COLO668 (cell line): ENCODE results near the gene ZNF611.
"Not testable (repeated sequence)": the region's sequence is repeated elsewhere in the genome, so short reads cannot be mapped to it uniquely, and the experiment has no call there.

Experiments used
- DNase-seq: peaks from one replicate; lab custom pipeline; 2025; ENCODE audit not compliant: unreplicated experiment; lab: John Stamatoyannopoulos, UW

Gene ZNF611

DNA sequence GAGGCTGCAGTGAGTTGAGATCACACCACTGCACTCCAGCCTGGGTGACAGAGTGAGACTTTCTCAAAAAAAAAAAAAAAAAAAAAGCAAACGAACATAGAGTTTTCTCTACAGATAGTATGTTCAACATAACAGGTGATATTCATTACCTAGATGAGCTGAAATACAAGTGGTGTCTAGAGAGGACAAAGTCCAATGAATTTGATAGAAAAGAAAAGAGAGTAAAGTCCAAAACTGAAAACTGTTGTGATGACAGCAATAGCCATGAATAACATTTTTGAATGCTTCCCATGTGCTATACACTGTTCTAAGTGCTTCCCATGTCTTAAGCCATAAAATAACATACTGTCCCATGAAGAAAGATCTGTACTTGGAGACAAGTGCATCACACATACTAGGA lies 53.6 kb downstream of the ZNF611 start:
- DNase-seq, result not testable (repeated sequence)

DNA sequence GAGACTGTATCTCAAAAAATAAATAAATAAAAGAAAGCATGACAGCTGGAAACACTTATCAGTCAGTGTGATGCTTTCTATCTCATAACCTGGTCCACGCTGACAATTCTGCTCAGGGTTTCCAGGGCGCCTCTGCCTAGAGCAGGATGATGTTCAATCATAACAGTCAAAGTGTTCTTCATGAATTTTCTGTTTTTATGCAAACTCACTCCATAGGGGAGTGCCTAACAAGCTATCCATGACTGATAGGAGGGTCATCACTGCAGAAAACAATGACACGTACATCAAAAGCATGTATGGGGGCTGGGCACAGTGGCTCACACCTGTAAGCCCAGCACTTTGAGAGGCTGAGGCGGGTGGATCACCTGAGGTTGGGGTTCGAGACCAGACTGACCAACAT lies 55.2 kb downstream of the ZNF611 start:
- DNase-seq, result no peak

DNA sequence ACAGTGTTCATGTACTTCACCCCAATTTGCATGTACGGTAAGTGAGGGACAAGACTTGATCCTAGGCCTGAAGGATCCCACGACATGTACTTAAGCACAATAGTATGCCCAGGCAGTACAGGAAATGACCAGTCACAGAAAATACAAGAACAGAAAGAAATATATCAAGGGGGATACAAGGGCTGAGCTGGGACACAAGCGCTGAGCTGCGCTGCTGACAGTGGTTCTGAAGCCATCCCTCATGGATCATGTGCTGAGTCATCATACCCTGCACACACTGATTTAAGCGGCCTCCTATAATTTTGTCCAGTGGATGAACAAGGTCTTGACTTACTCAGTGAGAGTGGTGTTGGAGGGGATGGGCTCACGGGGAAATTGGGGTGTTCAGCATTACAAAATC lies 59.6 kb downstream of the ZNF611 start:
- DNase-seq, result not testable (repeated sequence)

DNA sequence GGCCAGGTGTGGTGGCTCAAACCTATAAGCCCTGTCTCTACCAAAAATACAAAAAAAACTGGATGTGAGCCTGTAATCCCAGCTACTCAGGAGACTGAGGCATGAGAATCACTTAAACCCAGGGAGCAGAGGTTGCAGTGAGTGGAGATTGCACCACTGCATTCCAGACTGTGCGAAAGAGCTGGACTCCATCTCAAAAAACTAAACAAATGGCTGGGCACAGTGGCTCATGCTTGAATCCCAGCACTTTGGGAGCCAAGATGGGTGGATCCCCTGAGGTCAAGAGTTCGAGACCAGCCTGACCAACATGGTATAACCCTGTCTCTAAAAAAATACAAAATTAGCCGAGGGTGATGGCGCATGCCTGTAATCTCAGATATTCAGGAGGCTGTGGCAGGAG lies 61.8 kb downstream of the ZNF611 start:
- DNase-seq, result no peak

DNA sequence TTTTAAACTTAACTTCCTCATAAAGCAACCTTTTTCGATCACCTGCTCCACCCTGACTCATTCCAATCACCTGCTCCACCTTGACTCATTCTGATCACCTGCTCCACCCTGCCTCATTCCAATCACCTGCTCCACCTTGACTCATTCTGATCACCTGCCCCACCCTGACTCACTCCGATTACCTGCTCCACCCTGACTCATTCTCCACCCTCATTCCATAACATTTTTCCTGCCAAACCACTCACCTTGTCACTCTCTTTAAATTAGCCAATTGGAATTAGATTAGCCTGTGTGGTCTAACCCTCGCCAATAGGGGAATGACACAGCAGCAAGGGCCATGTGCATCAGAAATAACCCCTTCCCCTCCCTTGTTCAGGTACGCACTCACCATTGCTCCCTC lies 64.8 kb downstream of the ZNF611 start:
- DNase-seq, result peak; percentile 41

DNA sequence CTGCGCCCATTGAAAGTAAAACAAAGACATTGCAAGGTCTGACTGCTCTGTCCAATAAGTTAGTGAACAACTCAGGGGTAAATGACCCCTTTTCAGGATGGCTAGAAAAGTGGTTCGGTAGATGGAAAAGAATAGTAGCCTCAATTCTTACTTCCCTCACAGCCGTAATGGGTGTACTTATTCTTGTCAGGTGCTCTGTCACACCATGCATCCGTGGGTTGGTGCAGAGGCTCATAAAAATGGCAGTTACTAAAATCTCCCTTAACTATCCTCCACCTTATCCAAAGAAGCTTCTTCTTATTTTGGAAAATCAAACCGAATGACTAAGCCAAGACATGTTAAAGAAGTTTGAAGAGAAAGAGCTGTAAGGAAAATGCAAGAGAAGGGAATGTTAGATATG lies 65.3 kb downstream of the ZNF611 start:
- no peak for DNase-seq

DNA sequence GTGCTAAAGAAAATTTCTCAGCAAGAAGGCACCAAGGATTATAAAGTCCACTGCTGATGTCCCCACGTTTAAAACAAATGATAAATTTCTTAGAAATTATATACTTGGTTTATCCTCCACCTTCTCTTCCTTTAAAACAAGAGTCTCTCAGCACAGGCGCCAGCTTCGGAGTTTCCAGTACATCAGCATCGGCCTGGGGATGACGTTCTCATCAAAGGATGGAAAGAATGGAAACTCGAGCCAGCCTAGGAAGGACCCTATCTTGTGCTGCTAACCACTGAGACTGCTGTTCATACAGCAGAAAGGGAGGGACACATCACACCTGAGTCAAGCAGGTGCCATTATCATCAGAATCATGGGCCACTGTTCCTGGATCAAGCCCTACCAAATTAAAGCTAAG lies 66.9 kb downstream of the ZNF611 start:
- no peak for DNase-seq

DNA sequence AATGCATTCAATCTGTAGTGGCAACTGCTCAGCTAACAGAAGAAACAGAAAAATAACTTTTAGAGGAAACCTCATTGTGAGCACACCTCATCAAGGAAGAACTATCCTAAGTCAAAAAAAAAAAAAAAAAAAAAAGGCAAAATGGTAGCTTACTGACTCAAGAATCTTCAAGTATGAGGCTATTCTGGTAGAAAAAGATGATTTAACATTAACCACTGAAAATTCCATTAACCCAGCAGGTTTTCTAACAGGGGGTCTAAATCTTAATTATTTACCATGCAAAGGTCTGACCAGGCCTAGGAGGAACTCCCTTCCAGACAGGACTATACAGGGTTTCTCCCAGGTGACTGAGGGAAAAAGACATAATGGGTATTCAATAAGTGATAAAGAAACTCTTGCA lies 68.3 kb downstream of the ZNF611 start:
- no peak for DNase-seq

DNA sequence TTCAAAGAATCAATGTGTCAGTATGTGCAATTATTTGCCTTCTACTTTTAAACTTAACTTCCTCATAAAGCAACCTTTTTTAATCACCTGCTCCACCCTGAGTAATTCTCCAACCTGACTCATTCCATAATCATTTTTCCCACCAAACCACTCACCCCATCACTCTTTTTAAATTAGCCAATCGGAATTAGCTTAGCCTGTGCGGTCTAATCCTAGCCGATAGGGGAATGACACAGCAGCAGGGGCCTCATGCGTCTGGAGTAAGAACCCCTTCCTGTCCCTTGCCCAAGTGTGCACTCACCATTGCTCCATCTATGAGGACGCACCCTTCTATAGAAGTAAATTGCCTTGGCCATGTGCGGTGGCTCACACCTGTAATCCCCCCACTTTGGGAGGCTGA lies 69.3 kb downstream of the ZNF611 start:
- DNase-seq, result no peak

DNA sequence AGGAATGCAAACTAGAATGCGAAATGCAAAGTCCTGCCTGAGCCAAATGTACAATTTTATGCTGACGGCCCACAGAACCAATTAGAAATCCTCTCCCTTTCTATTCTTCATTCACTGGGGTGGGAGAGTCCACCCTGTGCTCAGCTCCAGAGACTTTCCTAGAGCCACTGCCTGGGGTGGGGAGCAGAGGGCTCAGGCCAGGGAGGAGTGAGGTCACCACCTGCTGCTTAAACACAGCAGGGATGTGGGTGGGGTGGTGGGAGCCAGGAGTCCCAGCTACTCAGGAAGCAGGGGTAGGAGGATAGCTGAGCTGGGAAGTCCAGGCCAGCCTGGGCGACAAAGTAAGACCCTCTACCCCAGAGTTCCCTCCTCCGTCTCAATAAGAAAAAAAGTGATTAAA lies 69.8 kb downstream of the ZNF611 start:
- DNase-seq, result no peak

DNA sequence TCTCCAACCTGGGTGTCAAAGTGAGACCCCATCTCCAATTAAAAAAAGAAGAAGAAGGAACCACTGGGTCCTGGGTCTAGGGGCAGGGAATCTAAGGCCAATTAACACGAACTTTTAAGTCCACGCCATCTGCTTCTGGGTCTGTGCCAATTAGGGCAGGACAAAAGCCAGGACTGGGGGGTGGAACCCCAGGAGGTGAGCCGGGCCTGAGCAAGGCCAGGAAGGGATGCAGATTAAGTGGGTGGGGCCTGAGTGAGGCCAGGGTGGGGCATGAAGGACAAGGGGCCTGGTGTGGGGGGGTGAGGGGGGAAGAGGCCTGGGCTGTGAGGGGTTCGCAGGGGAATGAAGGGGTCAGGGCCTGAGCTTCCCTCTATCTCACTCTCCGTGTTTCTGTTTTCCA lies 70.4 kb downstream of the ZNF611 start:
- no peak for DNase-seq

DNA sequence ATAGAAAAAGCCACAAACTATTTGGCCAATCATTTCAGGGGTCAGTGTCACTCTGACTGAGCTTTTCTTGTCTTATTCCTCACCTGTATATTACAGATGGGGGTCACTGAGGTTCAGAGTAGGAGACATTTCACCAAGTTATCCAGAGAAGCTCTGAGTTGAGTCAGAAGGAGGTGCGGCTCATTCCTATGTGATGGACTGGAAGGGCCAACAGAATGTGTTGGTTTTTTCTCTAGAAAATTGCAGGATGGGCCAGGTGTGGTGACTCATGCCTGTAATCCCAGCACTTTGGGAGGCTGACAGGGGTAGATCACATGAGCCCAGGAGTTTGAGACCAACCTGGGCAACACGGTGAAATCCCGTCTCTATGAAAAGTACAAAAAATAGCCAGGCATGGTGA lies 72.2 kb downstream of the ZNF611 start:
- no peak for DNase-seq

DNA sequence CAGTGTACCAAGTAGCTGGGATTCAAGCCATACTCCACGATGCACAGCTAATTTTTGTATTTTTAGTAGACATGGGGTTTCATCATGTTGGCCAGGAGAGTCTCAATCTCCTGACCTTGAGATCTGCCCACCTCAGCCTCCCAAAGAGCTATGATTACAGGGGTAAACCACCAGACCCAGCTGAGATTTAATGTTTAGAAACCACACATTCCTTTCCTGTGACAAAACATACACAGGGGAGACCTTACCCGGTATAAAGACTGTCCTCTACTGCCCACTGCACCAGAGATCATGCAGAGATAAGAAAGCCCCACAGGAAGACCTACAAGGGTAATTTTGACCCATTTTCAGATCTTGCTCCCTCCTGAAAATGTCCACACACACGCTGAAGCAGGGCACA lies 73.9 kb downstream of the ZNF611 start:
- no peak for DNase-seq

DNA sequence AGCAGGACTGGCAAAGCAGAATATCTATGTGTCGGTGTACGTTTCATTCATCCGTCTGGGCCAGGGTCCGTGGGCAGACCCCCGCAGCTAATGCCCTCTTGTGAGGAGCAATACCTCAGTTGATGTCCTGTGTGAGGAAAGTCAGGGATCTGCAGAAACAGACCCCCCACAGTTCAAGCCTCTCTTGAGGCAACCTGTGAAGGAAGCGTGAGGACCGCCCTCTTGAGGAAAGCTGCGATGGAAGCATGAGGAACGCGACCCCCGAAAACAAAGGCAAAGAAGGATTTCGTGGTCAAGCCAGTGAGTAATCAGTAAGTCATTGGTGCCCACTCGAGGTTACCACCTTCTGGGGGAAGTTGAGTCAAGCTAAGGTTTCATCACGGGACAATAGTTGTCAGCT lies 75.8 kb downstream of the ZNF611 start:
- no peak for DNase-seq

DNA sequence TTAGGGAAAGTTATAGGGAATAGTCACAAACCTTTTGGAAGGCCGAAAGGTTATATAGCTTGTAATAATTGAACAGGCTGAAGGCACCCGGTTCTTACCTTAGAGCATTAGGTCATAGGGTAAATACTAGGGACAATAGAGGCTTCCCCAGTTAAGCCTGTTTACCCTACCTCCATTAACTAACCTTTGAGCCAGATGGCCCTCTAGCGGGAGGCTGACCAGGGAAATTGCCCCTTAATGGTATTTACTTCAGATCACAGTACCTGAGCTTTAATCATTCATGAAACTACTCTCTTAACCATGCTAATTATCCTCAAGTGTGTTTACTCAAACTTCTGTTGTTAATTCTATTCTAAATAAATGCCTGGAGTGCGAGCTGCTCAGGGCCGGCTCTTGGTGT lies 76.2 kb downstream of the ZNF611 start:
- DNase-seq, result peak; percentile 71

DNA sequence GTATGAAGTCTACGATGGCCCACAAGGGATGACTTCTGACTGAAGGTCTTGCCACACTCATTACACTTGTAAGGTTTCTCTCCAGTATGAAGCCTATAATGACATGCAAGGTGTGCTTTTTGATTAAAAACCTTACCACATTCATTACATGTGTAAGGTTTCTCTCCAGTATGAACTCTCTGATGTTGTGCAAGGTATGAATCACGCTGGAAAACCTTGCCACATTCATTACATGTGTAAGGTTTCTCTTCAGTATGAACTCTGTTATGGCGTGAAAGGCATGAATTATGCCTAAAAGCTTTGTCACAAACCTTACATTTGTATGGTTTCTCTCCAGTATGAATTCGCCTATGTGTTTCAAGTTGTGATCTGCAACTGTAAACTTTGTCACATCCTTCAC lies 81.7 kb downstream of the ZNF611 start:
- DNase-seq, result no peak
